ENCODE measurements around the gene ZNF793.

Gene ZNF793

DNA sequence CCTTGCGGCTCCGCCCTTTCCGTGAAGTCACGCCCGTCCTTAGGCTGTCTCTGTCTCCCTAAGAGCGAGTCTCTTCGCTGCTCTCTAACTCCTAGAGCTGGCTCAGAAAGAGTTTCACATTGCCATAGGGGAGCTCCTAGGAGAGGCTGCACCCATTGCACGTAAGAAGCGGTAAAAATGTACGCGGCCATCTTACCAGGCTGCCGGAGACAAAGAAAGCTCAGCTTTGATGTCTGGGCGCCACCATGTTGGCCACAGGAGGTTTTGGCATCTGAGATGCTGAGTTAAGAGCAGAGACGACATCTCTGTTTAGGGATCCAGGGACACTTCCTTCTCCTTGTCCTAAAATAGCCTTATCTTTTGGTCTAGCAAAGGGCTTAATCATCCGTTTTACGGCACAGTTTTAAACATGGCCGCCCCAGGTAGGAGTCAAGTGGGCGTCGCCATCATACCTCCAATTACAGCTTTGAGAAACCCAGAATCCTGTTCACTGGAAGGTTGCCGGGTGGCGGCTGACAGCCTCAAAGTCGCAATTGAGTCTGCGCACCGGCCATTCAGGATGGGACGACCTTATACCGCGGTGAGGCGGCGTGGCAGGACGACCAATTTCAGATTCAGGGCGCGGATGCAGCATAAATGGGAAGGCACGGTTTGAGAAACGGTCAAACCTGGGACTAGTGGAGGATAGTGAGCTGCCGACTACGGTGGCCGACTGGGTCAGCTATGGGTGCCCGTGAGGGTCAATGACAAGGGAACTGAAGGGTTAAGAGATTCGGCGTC, at the start of gene ZNF793:
Gene ZNF793 (plus strand): TSS at position 553 of the 780 bp plus-strand sequence. CDS start 16,501 bp downstream, outside the sequence.
- DNase-seq: no peak

DNA sequence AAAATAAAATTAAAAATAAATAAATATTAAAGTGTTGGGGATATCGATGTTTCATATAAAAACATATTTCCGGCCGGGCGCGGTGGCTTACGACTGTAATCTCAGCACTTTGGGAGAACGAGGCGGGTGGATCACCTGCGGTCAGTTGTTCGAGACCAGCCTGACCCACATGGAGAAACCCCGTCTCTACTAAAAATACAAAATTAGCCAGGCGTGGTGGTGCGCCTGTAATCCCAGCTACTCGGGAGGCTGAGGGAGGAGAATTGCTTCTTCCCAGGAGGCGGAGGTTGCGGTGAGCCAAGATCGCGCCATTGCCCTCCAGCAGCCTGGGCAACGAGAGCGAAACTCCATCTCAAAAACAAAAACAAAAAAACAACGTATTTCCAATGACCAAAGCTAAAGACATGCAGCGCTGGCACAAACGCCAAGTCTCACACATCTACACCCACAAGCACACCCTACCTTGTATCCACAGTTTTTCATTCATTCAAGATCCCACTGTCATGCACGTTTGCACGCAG, 40.4 kb upstream of the ZNF793 start:
- no peak for DNase-seq

DNA sequence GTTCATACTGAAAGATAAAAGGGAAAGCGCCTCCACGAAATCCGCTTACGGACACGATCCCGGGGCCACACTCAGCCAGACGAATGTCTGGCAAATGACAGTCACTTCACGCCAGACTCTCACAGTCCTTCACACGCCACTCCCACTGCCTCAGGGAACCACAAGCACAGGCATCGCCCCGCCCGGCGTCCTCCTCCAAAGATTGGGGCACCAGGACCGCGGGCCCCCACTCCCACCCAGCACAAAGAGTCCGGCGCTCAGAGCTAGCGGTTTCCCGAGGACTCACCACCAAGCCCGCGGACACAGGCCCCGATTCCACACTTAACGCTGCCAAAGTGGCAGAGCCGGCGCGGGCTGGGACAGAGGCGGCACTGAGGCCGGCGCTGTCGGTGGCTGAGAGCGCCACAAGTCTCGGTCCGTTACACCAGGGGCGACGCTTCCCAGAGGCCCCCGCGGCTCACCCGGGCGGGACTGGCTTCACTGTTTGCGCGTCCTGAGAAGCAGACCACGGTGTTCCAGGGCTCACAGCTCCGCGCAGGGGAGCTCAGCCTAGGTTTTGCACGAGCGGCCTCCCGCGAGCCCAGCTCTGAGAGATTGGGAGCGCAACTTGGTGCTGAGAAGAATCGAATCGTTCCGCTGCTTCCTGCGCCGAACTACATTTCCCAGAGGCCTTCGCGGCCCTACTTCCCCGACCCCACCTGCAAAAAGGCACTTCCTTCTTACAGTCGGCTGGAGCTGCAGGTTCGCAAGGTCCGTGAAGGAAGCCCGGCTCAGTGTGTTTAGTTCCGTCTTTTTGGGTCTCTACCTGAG, 39.7 kb upstream of the ZNF793 start, which contains the start of gene ZNF569:
Gene ZNF569 (minus strand): TSS at position 647 of the 810 bp plus-strand sequence. CDS start 22,523 bp downstream, outside the sequence.
- DNase-seq: peak; percentile 62

DNA sequence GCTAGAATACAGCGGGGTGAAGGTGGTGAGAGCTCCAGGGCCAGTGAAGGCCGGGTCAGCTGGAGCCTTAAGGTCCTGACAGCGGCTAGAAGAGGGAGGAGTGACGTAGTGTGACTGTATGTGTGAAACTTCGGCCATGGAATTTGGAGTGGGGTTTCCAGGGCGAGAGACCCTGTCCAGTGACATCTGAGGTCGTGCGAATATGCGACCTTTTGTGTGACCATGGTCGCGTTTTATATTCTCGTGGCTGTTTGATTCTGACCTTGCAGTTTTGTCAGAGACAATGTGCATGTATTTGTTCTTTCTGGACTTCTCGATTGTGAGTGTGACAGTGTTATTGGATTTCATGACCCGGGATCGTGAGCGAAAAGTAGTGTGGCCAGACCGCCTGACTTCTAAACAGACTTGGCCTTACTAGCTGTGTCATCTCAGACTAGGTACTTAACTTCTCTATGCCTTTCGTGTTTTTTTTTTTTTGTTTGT, 39.1 kb upstream of the ZNF793 start:
- DNase-seq: peak; percentile 25

DNA sequence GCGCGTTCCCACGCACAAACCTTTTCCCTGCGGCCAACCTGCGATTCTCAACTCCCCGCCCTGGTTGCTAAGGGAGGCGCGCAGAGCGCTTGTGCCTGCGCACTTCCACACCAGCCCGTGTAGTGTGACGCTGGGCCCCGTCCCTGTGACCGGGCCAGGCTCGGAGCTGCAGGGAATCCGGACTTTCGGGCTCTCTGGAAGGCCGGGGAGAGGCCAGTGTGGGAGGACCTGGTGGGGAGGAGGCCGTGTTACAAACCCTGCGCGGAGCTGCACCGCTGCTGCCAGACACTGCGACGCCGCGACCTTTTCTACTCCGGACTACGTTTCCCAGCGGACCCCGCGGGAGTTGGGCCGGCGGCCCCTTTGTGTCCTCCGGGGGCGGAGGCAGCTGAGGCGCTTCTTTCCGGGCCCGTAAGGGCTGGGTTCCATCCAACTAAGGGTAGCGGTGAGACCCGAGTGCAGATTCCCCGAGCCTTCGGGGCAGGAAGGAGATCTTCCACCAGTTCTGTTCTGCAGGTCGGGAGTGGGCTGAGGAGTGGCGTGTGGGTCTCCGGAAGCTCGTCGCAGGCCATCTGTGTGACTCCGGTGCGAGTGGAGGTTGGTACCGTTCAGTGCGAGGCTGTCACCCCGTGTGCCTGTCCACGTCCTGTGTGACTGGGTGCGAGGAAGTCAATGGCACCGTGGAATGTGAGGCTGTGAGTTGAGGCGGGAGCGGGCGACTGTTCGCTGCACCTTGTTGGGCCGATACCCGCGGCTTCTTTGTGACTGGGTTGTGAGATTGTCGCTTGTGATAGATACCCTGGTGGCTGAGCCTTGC, 37.6 kb upstream of the ZNF793 start, which contains the start of gene ZNF570:
Gene ZNF570 (plus strand): TSS at position 396 of the 817 bp plus-strand sequence. CDS start 999 bp downstream, outside the sequence.
- DNase-seq: peak; percentile 47

DNA sequence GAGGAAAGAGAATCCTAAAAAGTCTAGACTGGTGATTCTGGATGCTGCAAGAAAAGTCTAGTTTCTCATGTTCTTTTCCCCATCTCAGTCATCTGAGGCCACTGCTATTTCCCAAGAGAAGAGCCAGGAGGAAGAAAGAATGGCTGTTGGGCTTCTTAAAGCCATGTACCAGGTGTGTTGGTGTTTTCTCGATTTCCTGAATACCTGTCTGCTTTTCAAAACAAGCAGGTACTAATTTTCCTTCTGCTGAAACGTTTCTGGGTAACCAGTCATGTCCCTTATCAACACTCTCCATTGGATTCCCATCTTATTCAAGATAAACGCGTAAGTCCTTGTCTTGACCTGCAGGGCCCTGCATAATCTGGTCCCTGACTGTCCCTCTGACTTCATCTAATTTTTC, 36.5 kb upstream of the ZNF793 start:
- DNase-seq: no peak

DNA sequence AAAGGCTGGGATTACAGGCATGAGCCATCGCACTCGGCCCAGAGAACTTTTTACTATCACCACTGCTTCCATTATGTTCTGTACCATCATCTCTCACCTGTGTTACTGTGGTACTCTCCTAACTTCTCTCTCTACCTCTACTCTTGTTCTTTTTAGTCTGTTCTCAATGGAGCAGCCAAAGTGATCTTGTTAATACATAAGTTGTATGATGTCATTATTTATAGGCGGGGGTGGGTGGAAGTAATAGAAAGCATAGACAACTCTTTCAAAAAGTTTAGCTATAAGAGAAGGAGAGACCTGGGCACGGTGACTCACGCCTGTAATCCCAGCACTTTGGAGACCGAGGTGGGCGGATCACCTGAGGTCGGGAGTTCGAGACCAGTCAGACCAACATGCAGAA, 34.6 kb upstream of the ZNF793 start:
- no peak for DNase-seq

DNA sequence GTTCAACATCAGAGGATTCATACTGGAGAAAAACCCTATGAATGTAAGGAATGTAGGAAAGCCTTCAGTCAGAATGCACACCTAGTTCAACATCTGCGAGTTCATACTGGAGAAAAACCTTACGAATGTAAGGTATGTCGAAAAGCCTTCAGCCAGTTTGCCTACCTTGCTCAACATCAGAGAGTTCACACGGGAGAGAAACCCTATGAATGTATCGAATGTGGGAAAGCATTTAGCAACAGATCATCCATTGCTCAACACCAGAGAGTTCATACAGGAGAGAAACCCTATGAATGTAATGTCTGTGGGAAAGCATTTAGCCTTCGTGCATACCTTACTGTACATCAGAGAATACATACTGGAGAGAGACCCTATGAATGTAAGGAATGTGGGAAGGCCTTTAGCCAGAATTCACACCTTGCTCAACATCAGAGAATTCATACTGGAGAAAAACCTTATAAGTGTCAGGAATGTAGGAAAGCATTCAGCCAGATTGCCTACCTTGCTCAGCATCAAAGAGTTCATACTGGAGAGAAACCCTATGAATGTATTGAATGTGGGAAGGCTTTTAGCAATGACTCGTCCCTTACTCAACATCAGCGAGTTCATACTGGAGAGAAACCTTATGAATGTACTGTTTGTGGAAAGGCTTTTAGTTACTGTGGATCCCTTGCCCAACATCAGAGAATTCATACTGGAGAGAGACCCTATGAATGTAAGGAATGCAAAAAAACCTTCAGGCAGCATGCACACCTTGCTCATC, 22.2 kb upstream of the ZNF793 start:
- DNase-seq: no peak

DNA sequence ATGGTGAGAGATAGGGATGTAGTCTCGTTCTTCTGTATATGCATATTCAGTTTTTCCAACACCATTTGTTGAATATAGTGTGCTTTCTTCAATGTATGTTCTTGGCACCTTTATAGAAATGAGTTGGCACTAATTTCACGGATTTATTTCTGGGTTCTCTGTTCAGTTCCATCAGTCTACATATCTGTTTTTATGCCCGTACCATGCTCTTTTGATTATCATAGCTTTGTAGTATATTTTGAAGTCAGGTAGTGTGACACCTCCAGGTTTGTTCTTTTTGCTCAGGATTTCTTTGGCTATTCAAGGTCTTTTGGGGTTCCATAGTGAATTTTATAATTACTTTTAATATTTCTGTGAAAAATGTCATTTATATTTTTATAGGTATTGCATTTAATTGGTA, 14.5 kb upstream of the ZNF793 start:
- no peak for DNase-seq

DNA sequence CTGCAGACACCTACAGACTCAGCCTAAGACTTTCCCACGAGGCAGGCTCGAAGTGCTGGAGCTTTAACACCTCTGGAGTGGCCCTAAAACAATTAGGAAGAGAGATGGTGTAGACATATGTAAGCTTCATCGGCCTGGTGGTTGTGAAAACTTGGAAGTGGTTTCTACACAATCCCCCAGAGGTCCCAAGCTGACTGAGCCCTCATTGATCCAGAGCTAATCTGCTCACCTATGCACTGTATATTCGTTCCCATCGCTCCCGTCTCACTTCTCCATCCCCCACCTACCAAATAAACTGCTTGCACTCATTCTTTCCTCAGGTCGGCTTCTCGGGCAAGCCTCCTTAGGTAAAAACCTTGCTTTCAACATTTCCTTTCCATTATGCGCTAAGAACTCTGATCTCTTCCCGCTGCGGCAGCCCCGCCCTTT, 767 bp upstream of the ZNF793 start:
- DNase-seq: no peak

DNA sequence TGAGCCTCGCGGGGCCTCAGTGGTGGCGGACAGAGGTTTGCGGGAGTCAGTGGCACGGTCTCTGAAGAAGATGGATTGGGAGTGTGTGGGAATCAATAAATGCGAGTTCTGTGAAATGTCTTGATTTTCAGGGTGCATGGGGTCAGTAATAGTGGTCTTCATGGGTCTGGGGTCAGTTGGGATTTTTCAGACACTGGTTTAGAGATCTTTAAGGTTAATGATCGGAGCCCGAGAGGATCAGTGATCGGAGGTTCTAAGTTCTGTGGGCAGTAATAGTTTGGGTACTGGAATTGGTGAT, 377 bp downstream of the ZNF793 start:
- DNase-seq: no peak

DNA sequence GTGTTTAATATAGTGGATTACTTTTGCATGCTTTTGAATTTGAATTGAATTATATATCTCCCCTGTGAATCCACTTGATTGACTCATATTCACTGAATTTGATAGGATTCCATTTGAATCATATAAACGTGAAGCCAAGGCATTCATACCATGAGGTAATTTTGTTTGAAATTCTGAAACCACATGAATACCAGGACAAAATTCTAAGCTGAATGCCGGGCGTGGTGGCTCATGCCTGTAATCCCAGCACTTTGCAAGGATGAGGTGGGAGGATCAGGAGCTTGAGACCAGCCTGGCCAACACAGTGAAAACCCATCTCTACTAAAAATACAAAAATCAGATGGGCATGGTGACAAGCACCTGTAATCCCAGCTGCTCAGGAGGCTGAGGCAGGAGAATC, 4.4 kb downstream of the ZNF793 start:
- no peak for DNase-seq

DNA sequence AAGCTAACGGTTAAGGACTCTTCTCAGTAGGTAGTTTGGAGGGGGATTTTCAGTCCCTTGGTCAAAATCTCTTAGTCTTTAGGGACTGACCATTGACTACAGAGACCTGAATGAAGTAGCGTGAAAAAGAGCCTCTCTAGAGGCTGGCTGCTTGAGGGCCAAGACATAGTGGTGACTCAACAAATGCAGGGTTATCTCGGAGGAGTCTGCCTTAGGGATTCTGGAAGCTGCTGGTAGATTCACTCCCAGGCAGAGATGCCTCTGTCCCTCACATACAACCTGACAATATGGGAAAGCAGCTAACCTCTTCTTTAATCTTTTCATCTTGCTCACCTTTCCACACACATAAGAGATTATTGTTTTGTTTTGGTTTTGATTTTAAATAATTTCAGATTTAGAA, 5.1 kb downstream of the ZNF793 start:
- no peak for DNase-seq

DNA sequence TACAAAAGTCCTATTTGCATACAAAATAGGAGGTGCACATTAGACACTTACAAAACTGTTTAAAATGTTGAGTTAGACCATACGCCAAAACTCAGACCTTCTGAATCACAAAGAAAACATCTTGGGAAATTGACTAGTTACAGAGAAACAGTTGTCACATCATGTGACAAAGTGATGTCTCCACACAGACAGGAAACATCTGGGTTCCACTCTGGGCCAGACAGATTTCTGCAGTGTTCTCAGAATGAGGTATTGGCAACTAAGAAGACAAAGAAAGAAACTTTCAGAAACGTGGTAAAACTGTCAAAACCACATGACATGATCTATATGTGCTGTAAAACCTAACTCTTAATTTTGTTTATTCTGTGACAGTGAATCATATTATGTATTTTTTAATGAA, 6.7 kb downstream of the ZNF793 start:
- DNase-seq: no peak

DNA sequence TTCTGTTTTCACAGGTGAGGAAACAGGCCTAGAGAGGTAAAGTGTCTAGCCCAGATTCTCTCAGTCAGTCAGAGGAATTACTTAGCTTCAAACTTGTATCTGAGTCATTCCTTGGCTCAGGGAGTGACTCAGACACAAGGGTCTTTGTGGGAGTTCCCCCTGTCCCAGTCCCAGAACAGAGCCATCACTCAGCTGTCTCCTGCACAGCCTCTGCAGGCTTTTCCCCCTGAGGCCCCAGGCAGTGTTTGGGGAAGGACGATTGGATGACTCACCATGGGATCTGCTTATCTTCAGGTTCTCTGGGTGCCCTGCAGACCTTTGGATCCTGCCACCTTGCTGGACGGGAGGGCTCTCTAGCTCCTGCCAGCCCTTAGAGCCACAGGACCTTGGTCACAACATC, 13.2 kb downstream of the ZNF793 start:
- DNase-seq: no peak

DNA sequence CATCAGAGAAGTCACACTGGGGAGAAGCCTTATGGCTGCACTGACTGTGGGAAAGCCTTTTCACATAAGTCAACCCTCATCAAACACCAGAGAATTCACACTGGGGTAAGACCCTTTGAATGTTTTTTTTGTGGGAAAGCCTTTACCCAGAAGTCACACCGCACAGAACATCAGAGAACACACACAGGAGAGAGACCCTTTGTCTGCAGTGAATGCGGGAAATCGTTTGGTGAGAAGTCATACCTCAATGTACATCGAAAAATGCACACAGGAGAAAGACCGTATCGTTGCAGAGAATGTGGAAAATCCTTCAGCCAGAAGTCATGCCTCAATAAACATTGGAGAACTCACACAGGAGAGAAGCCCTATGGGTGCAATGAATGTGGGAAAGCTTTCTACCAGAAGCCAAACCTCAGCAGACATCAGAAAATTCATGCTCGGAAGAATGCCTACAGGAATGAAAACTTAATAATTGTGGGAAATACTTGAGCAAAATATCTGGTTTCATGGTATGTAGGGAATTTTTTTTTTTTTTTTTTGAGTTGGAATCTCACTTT, 30.7 kb downstream of the ZNF793 start:
- DNase-seq: no peak

DNA sequence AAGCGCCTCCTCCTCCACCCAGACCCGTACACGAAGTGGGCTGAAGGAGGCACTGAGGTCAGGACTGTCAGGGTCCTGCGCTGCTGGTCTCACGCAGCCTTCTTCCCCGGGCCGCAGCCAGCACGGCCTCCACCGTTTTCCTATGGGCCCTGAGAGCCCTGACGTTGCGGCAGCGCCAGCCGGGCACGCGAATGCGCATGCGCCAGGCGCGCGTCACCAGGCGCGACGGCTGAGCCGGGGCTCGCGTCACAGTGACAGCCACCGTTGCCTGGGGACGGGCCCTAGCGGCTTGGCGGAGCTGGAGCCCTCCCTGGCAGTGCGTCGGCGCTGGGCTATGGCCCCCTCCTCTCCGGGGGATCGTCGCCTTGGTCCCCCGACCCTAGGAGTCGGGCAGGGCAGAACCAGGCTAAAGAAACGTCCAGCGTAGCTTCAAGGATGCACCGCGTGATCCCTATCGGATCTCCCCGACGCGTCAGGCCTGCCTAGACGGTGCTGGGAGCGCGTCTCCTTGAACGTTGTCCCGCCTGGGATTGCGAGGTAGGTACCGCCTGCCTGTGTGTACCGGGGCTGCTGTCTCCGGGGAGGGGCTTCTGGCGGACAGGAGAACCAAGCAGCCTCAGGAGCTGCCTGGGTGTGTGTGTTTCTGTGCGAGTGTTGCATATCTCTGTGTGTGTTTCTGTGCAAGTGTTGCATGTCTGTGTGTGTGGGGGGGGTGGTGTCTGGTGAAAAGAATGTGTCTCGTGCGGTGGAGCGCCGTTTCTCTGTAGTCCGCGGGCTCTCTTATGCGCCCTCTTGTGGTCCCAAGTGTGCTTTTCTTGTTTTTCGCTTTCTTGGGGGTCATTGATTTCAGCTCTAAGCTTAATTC, 44.6 kb downstream of the ZNF793 start:
- DNase-seq: no peak

DNA sequence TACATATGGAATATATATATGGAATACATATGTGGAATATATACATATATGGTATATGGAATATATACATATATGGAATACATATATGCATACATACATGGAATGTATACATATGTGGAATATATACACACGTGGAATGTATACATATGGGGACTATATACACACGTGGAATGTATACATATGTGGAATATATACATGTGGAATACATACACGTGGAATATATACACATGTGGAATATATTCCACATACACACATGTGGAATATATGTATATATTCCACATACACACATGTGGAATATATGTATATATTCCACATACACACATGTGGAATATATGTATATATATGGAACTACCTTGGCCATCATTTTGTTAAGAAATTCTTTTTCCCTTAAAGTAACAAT, 56.8 kb downstream of the ZNF793 start:
- DNase-seq: no peak

DNA sequence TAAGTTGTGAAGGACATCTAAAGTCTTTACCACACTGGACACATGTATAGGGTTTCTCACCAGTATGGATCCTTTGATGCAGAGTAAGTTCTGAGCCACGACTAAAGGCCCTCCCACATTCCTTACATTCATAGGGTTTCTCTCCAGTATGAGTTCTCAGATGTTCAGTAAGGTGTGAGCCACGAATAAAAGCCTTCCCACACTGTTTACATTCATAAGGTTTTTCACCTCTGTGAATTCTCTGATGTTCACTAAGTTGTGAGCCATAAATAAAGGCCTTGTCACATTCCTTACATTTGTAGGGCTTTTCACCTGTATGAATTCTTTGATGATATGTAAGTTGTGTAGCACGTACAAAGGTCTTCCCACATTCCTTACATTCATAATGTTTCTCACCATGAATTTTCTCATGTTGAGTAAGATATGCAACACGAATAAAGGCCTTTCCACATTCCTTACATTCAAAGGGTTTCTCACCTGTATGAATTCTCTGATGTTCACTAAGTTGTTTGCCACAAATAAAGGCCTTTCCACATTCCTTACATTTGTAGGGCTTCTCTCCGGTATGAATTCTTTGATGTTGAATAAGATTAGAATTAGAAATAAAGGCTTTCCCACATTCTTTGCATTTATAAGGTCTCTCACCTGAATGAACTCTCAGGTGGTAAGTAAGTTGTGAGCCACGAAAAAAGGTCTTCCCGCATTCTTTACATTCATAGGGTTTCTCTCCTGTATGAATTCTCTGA, 58.1 kb downstream of the ZNF793 start:
- DNase-seq: no peak

DNA sequence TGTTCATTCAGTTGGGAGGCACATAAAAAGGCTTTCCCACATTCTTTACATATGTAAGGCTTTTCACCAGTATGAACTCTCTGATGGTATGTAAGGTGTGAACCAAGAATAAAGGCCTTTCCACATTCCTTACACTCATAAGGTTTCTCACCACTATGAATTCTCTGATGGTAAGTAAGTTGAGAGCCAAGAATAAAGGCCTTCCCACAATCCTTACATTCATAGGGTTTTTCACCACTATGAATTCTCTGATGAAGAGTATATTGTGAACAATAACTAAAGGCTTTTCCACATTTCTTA, 58.6 kb downstream of the ZNF793 start:
- no peak for DNase-seq
